Neural progenitor cell (in vitro differentiated cells): ENCODE measurements around the gene ANGPTL2. TPM values are rescaled to one million over a fixed set of nuclear protein-coding genes. Genes with fewer than 3 reads are reported as not detected.

Experiments
- DNase-seq: peaks from one replicate; pipeline ENCODE4 v3.0.0-alpha.2; 2016; ENCODE audit warnings: low spot score
- H2AFZ ChIP-seq: fragments of 200-600 bp; sonication (generic); replicated peaks from 2 replicates; pipeline ENCODE4 v1.6.1; 2016; ENCODE audit warnings: antibody characterized with exemption
- H3F3A ChIP-seq: fragments of 200-600 bp; sonication (generic); 2 replicates; pipeline ENCODE4 v1.6.1; 2016; ENCODE audit warnings: antibody characterized with exemption, low read depth
- H3K27ac ChIP-seq: fragments of 200-600 bp; sonication (generic); 2 replicates; pipeline ENCODE4 v1.5.1; 2016; ENCODE audit warnings: mild to moderate bottlenecking
- H3K27me3 ChIP-seq: fragments of 200-600 bp; sonication (generic); 2 replicates; pipeline ENCODE4 v1.6.1; 2016; ENCODE audit warnings: mild to moderate bottlenecking, moderate library complexity
- H3K36me3 ChIP-seq: fragments of 200-600 bp; sonication (generic); 2 replicates; pipeline ENCODE4 v1.5.1; 2016
- H3K4me1 ChIP-seq: fragments of 200-600 bp; sonication (generic); 2 replicates; pipeline ENCODE4 v1.6.1; 2016; ENCODE audit warnings: mixed run types
- H3K4me2 ChIP-seq: fragments of 200-600 bp; sonication (generic); 2 replicates; pipeline ENCODE4 v1.6.1; 2016
- H3K4me3 ChIP-seq: fragments of 200-600 bp; sonication (generic); 2 replicates; pipeline ENCODE4 v1.5.1; 2016
- H3K79me2 ChIP-seq: fragments of 200-600 bp; sonication (generic); 2 replicates; pipeline ENCODE4 v1.6.1; 2016; ENCODE audit warnings: low read depth
- H3K9ac ChIP-seq: fragments of 200-600 bp; sonication (generic); 2 replicates; pipeline ENCODE4 v1.6.1; 2016
- H3K9me3 ChIP-seq: fragments of 200-600 bp; sonication (generic); 2 replicates; pipeline ENCODE4 v1.5.1; 2016; ENCODE audit warnings: low read depth
- H4K20me1 ChIP-seq: fragments of 200-600 bp; sonication (generic); 2 replicates; pipeline ENCODE4 v1.6.1; 2016; ENCODE audit warnings: low read depth
- H3K27ac Mint-ChIP-seq: 3 replicates; pipeline ENCODE4 v1.8.0; 2021; ENCODE audit warnings: mixed read lengths
- H3K27me3 Mint-ChIP-seq: 2 replicates; pipeline ENCODE4 v1.8.0; 2022; ENCODE audit warnings: low read depth, mild to moderate bottlenecking, inconsistent platforms, moderate library complexity, mixed read lengths; ENCODE audit not compliant: insufficient read depth
- H3K36me3 Mint-ChIP-seq: 3 replicates; pipeline ENCODE4 v1.8.0; 2021; ENCODE audit warnings: mixed read lengths
- H3K4me1 Mint-ChIP-seq: 3 replicates; pipeline ENCODE4 v1.8.0; 2021; ENCODE audit warnings: mixed read lengths
- H3K4me3 Mint-ChIP-seq: 3 replicates; pipeline ENCODE4 v1.8.0; 2021; ENCODE audit warnings: mild to moderate bottlenecking, moderate library complexity, mixed read lengths
- H3K9me3 Mint-ChIP-seq: 3 replicates; pipeline ENCODE4 v1.8.0; 2020; ENCODE audit warnings: mixed read lengths
- CTCF ChIP-seq: fragments of 200-600 bp; sonication (generic); IDR thresholded peaks from 2 replicates; pipeline ENCODE4 v1.5.1; 2017; ENCODE audit warnings: antibody characterized with exemption, mild to moderate bottlenecking
- EZH2 ChIP-seq: fragments of 200-600 bp; sonication (generic); IDR thresholded peaks from 2 replicates; pipeline ENCODE4 v1.6.1; 2017; ENCODE audit warnings: antibody characterized with exemption, mild to moderate bottlenecking, moderate library complexity
- EZH2phosphoT487 ChIP-seq: fragments of 200-600 bp; sonication (generic); IDR thresholded peaks from 2 replicates; pipeline ENCODE4 v1.6.1; 2017; ENCODE audit warnings: antibody characterized with exemption
- total RNA-seq: library from RNA; depleted of rRNA; stranded (reverse); fragments of >200 nt; gene quantifications from 2 replicates; pipeline ENCODE4 v1.2.3, GENCODE V29; 2015; ENCODE audit warnings: low replicate concordance

Gene ANGPTL2
- total RNA-seq, 1 donor from 2014 or later, result 7.6 TPM

- Histone ChIP-seq H3K4me1 (peaks cover 19% of the 10 kb centered on the region), H3K27me3 (no peaks in the 10 kb centered on the region), H3K36me3 (no peaks in the 10 kb centered on the region), H3K27ac (no peak overlapping the region), H3K4me2 (no peak overlapping the region), H3K79me2 (peaks cover 18% of the 10 kb centered on the region), H3K4me3 (no peak overlapping the region), H3F3A (peaks cover 39% of the 10 kb centered on the region), H3K9me3 (no peaks in the 10 kb centered on the region), H2AFZ (no peak overlapping the region), H4K20me1 (peaks cover 16% of the 10 kb centered on the region), H3K9ac (no peak overlapping the region)
- peaks cover 2% of the 10 kb centered on the region for H3K36me3 Mint-ChIP-seq
- DNase-seq, result no peak
- H3K27ac Mint-ChIP-seq, result no peak overlapping the region
- H3K27me3 Mint-ChIP-seq, result peaks cover 11% of the 10 kb centered on the region
- TF ChIP-seq EZH2 (no peak), EZH2phosphoT487 (no peak)
- H3K9me3 Mint-ChIP-seq, result no peaks in the 10 kb centered on the region
- H3K4me1 Mint-ChIP-seq, result peaks cover 29% of the 10 kb centered on the region
- peak overlapping the region; percentile 3 for H3K4me3 Mint-ChIP-seq
Measured at GRCh38 chr9:127124792-127125191, 2.4 kb upstream of the ANGPTL2 start.

- Mint-ChIP-seq H3K36me3 (peaks cover 2% of the 10 kb centered on the region), H3K9me3 (no peaks in the 10 kb centered on the region), H3K4me1 (peaks cover 30% of the 10 kb centered on the region), H3K27me3 (peaks cover 11% of the 10 kb centered on the region), H3K27ac (no peak overlapping the region), H3K4me3 (no peak overlapping the region)
- Histone ChIP-seq H3K9me3 (no peaks in the 10 kb centered on the region), H3K9ac (no peak overlapping the region), H2AFZ (no peak overlapping the region), H3K4me3 (no peak overlapping the region), H3K27ac (no peak overlapping the region), H3K79me2 (peaks cover 23% of the 10 kb centered on the region), H3K36me3 (no peaks in the 10 kb centered on the region), H3K27me3 (no peaks in the 10 kb centered on the region), H3F3A (peaks cover 39% of the 10 kb centered on the region), H4K20me1 (peaks cover 21% of the 10 kb centered on the region), H3K4me1 (peaks cover 22% of the 10 kb centered on the region), H3K4me2 (no peak overlapping the region)
- TF ChIP-seq CTCF (no peak), EZH2 (no peak), EZH2phosphoT487 (no peak)
- DNase-seq, result peak; percentile 37
Measured at GRCh38 chr9:127124111-127124531, 1.7 kb upstream of the ANGPTL2 start.

GRCh38 chr9:127123064-127123890 lies 842 bp upstream of the ANGPTL2 start:
- Histone ChIP-seq H3K4me1 (peaks cover 30% of the 10 kb centered on the region), H3K79me2 (peaks cover 28% of the 10 kb centered on the region), H2AFZ (peak overlapping the region; percentile 9), H3K27ac (no peak overlapping the region), H3K9me3 (no peaks in the 10 kb centered on the region), H3K4me2 (peak overlapping the region; percentile 92), H3K9ac (no peak overlapping the region), H4K20me1 (peaks cover 28% of the 10 kb centered on the region), H3F3A (peaks cover 43% of the 10 kb centered on the region), H3K36me3 (no peaks in the 10 kb centered on the region), H3K27me3 (no peaks in the 10 kb centered on the region), H3K4me3 (peak overlapping the region; percentile 65)
- peaks cover 38% of the 10 kb centered on the region for H3K4me1 Mint-ChIP-seq
- peaks cover 11% of the 10 kb centered on the region for H3K27me3 Mint-ChIP-seq
- peaks cover 2% of the 10 kb centered on the region for H3K36me3 Mint-ChIP-seq
- TF ChIP-seq EZH2phosphoT487 (no peak), EZH2 (no peak), CTCF (no peak)
- DNase-seq, result no peak
- no peaks in the 10 kb centered on the region for H3K9me3 Mint-ChIP-seq
- peak overlapping the region; percentile 19 for H3K27ac Mint-ChIP-seq
- peak overlapping the region; percentile 76 for H3K4me3 Mint-ChIP-seq
